Astrocyte (in vitro differentiated cells and primary cell): ENCODE measurements around the gene PXDN. TPM values are rescaled to one million over a fixed set of nuclear protein-coding genes. Genes with fewer than 3 reads are reported as not detected.

Source experiments
- DNase-seq: peaks from one replicate; pipeline ENCODE4 v3.0.0-alpha.2; 2010; ENCODE audit warnings: low read depth
- FAIRE-seq: peaks from 2 replicates; lab custom pipeline; 2011; peaks lifted over from hg19 to GRCh38; lab: Jason Lieb, UNC
- H2AFZ ChIP-seq: 2 replicates; pipeline ENCODE4 v1.6.0; 2012; ENCODE audit warnings: low read depth, low read length, inconsistent platforms
- H3K27ac ChIP-seq: 2 replicates; pipeline ENCODE4 v1.5.1; 2011; ENCODE audit warnings: low read depth, low read length, inconsistent platforms
- H3K27me3 ChIP-seq: 2 replicates; pipeline ENCODE4 v1.6.0; 2011; ENCODE audit warnings: low read length, inconsistent platforms; ENCODE audit not compliant: insufficient read depth
- H3K36me3 ChIP-seq: 2 replicates; pipeline ENCODE4 v1.5.1; 2011; ENCODE audit warnings: low read length, inconsistent platforms; ENCODE audit not compliant: insufficient read depth
- H3K4me1 ChIP-seq: 2 replicates; pipeline ENCODE4 v1.5.1; 2011; ENCODE audit warnings: low read length, inconsistent platforms; ENCODE audit not compliant: insufficient read depth
- H3K4me2 ChIP-seq: 2 replicates; pipeline ENCODE4 v1.6.0; 2012; ENCODE audit warnings: low read length, inconsistent platforms
- H3K4me3 ChIP-seq: 2 replicates; pipeline ENCODE4 v1.5.1; 2011; ENCODE audit warnings: low read depth, mild to moderate bottlenecking, low read length, inconsistent platforms; ENCODE audit not compliant: insufficient read depth
- H3K79me2 ChIP-seq: 2 replicates; pipeline ENCODE4 v1.6.0; 2012; ENCODE audit warnings: mild to moderate bottlenecking, low read length, inconsistent platforms; ENCODE audit not compliant: insufficient read depth
- H3K9ac ChIP-seq: 2 replicates; pipeline ENCODE4 v1.6.0; 2012; ENCODE audit warnings: mild to moderate bottlenecking, low read length, inconsistent platforms
- H3K9me3 ChIP-seq: 2 replicates; pipeline ENCODE4 v1.5.1; 2012; ENCODE audit warnings: low read depth, mild to moderate bottlenecking, low read length, inconsistent platforms; ENCODE audit not compliant: insufficient read depth
- H4K20me1 ChIP-seq: 2 replicates; pipeline ENCODE4 v1.6.0; 2012; ENCODE audit warnings: low read length, inconsistent platforms; ENCODE audit not compliant: insufficient read depth
- H3K27ac Mint-ChIP-seq: one replicate; pipeline ENCODE4 v1.8.0; 2021; ENCODE audit warnings: mild to moderate bottlenecking, mixed read lengths; ENCODE audit not compliant: unreplicated experiment
- H3K27me3 Mint-ChIP-seq: one replicate; pipeline ENCODE4 v1.8.0; 2021; ENCODE audit warnings: low read depth, mixed read lengths; ENCODE audit not compliant: unreplicated experiment
- H3K36me3 Mint-ChIP-seq: one replicate; pipeline ENCODE4 v1.8.0; 2021; ENCODE audit warnings: low read depth, mixed read lengths; ENCODE audit not compliant: unreplicated experiment
- H3K4me1 Mint-ChIP-seq: one replicate; pipeline ENCODE4 v1.8.0; 2021; ENCODE audit warnings: low read depth, mixed read lengths; ENCODE audit not compliant: unreplicated experiment
- H3K4me3 Mint-ChIP-seq: one replicate; pipeline ENCODE4 v1.8.0; 2021; ENCODE audit warnings: mild to moderate bottlenecking, moderate library complexity, mixed read lengths; ENCODE audit not compliant: unreplicated experiment
- H3K9me3 Mint-ChIP-seq: one replicate; pipeline ENCODE4 v1.8.0; 2021; ENCODE audit warnings: mild to moderate bottlenecking, mixed read lengths; ENCODE audit not compliant: unreplicated experiment
- CTCF ChIP-seq: IDR thresholded peaks from 2 replicates; pipeline ENCODE4 v1.5.1; 2011; ENCODE audit warnings: low read depth, mild to moderate bottlenecking, inconsistent platforms, low read length, moderate library complexity; ENCODE audit not compliant: insufficient read depth
- EZH2 ChIP-seq: IDR thresholded peaks from 2 replicates; pipeline ENCODE4 v1.6.1; 2012; ENCODE audit warnings: mild to moderate bottlenecking, low read length, inconsistent platforms; ENCODE audit not compliant: insufficient read depth
- total RNA-seq: library from RNA; stranded (reverse); gene quantifications from 2 replicates; pipeline ENCODE4 v1.2.1, GENCODE V29; 2021

Gene PXDN
- total RNA-seq, 1 donor from 2014 or later: 417 TPM

GRCh38 chr2:1738646-1739302 is 5.5 kb downstream of the PXDN start:
- peaks cover 21% of the 10 kb centered on the region for H4K20me1 ChIP-seq
- H3K9ac ChIP-seq: peak overlapping the region; percentile 37
- FAIRE-seq (no peak), DNase-seq (peak; percentile 58)
- no peaks in the 10 kb centered on the region for H3K36me3 ChIP-seq
- peaks cover 41% of the 10 kb centered on the region for H3K4me1 Mint-ChIP-seq
- TF ChIP-seq EZH2 (no peak), CTCF (no peak)
- H3K79me2 ChIP-seq: peaks cover 89% of the 10 kb centered on the region
- H2AFZ ChIP-seq: no peak overlapping the region
- H3K27me3 Mint-ChIP-seq: no peaks in the 10 kb centered on the region
- peaks cover 7% of the 10 kb centered on the region for H3K9me3 Mint-ChIP-seq
- peaks cover 5% of the 10 kb centered on the region for H3K9me3 ChIP-seq
- peaks cover 59% of the 10 kb centered on the region for H3K4me1 ChIP-seq
- H3K4me3 ChIP-seq: no peak overlapping the region
- no peak overlapping the region for H3K4me3 Mint-ChIP-seq
- H3K36me3 Mint-ChIP-seq: peaks cover 27% of the 10 kb centered on the region
- no peak overlapping the region for H3K27ac Mint-ChIP-seq
- peak overlapping the region; percentile 93 for H3K27ac ChIP-seq
- no peaks in the 10 kb centered on the region for H3K27me3 ChIP-seq
- peak overlapping the region; percentile 5 for H3K4me2 ChIP-seq

GRCh38 chr2:1738163-1738562 is 6.2 kb downstream of the PXDN start:
- peaks cover 41% of the 10 kb centered on the region for H3K4me1 Mint-ChIP-seq
- no peak for FAIRE-seq

More at GRCh38 chr2:1738163-1738562, 6.2 kb downstream of the PXDN start:
- no peaks in the 10 kb centered on the region for H3K27me3 Mint-ChIP-seq
- Histone ChIP-seq H2AFZ (no peak overlapping the region), H3K27ac (peak overlapping the region; percentile 93), H3K79me2 (peaks cover 95% of the 10 kb centered on the region), H4K20me1 (peaks cover 21% of the 10 kb centered on the region), H3K4me2 (peak overlapping the region; percentile 76), H3K36me3 (no peaks in the 10 kb centered on the region), H3K9me3 (peaks cover 5% of the 10 kb centered on the region), H3K27me3 (no peaks in the 10 kb centered on the region), H3K4me3 (no peak overlapping the region), H3K4me1 (peaks cover 59% of the 10 kb centered on the region), H3K9ac (no peak overlapping the region)
- H3K36me3 Mint-ChIP-seq: peaks cover 29% of the 10 kb centered on the region
- peaks cover 7% of the 10 kb centered on the region for H3K9me3 Mint-ChIP-seq
- no peak for DNase-seq
- no peak overlapping the region for H3K4me3 Mint-ChIP-seq
- TF ChIP-seq EZH2 (no peak), CTCF (no peak)
- no peak overlapping the region for H3K27ac Mint-ChIP-seq
